Nephron progenitor cell (in vitro differentiated cells): ENCODE measurements around the gene GPS1.

Experiments used
- DNase-seq: peaks from one replicate; pipeline ENCODE4 v3.0.0; 2021
- H3K27ac Mint-ChIP-seq: 2 replicates; pipeline ENCODE4 v1.8.0; 2021; ENCODE audit warnings: mild to moderate bottlenecking, moderate library complexity, mixed read lengths
- H3K27me3 Mint-ChIP-seq: 2 replicates; pipeline ENCODE4 v1.8.0; 2021; ENCODE audit warnings: mild to moderate bottlenecking, low read depth, mixed read lengths; ENCODE audit not compliant: poor library complexity
- H3K36me3 Mint-ChIP-seq: 2 replicates; pipeline ENCODE4 v1.8.0; 2021; ENCODE audit warnings: low read depth, mixed read lengths
- H3K4me1 Mint-ChIP-seq: 2 replicates; pipeline ENCODE4 v1.8.0; 2021; ENCODE audit warnings: mixed read lengths
- H3K4me3 Mint-ChIP-seq: 2 replicates; pipeline ENCODE4 v1.8.0; 2021; ENCODE audit warnings: mild to moderate bottlenecking, moderate library complexity, mixed read lengths
- H3K9me3 Mint-ChIP-seq: 2 replicates; pipeline ENCODE4 v1.8.0; 2021; ENCODE audit warnings: mild to moderate bottlenecking, moderate library complexity, mixed read lengths
- CTCF ChIP-seq: fragments of 200-600 bp; sonication (generic); IDR thresholded peaks from 2 replicates; pipeline ENCODE4 v1.5.0; 2021; ENCODE audit warnings: antibody characterized with exemption

The GPS1 gene

GRCh38 chr17:82013341-82013740, 38.4 kb upstream of the GPS1 start:
- no peak for TF ChIP-seq CTCF
- no peaks in the 10 kb centered on the region for H3K36me3 Mint-ChIP-seq
- DNase-seq = no peak
- peaks cover 18% of the 10 kb centered on the region for H3K4me1 Mint-ChIP-seq
- H3K27me3 Mint-ChIP-seq = no peaks in the 10 kb centered on the region
- no peak overlapping the region for H3K4me3 Mint-ChIP-seq
- no peak overlapping the region for H3K27ac Mint-ChIP-seq
- no peaks in the 10 kb centered on the region for H3K9me3 Mint-ChIP-seq

GRCh38 chr17:82013772-82014321, 37.9 kb upstream of the GPS1 start:
- H3K4me3 Mint-ChIP-seq = no peak overlapping the region
- no peak for TF ChIP-seq CTCF
- no peaks in the 10 kb centered on the region for H3K9me3 Mint-ChIP-seq
- H3K36me3 Mint-ChIP-seq = no peaks in the 10 kb centered on the region
- DNase-seq = no peak
- H3K4me1 Mint-ChIP-seq = peaks cover 23% of the 10 kb centered on the region
- H3K27me3 Mint-ChIP-seq = no peaks in the 10 kb centered on the region
- no peak overlapping the region for H3K27ac Mint-ChIP-seq

- no peak overlapping the region for H3K27ac Mint-ChIP-seq
- no peaks in the 10 kb centered on the region for H3K27me3 Mint-ChIP-seq
- no peaks in the 10 kb centered on the region for H3K9me3 Mint-ChIP-seq
- DNase-seq = no peak
- no peak for TF ChIP-seq CTCF
- no peaks in the 10 kb centered on the region for H3K36me3 Mint-ChIP-seq
- H3K4me3 Mint-ChIP-seq = no peak overlapping the region
- peaks cover 26% of the 10 kb centered on the region for H3K4me1 Mint-ChIP-seq
Observed at GRCh38 chr17:82014432-82014831, 37.3 kb upstream of the GPS1 start.

GRCh38 chr17:82014971-82015310, 36.8 kb upstream of the GPS1 start:
- Mint-ChIP-seq H3K27me3 (no peaks in the 10 kb centered on the region), H3K27ac (no peak overlapping the region), H3K36me3 (no peaks in the 10 kb centered on the region), H3K9me3 (no peaks in the 10 kb centered on the region), H3K4me1 (peaks cover 26% of the 10 kb centered on the region), H3K4me3 (no peak overlapping the region)
- no peak for TF ChIP-seq CTCF
- DNase-seq = no peak

- Mint-ChIP-seq H3K4me1 (peaks cover 27% of the 10 kb centered on the region), H3K4me3 (no peak overlapping the region), H3K27ac (no peak overlapping the region), H3K27me3 (no peaks in the 10 kb centered on the region), H3K36me3 (no peaks in the 10 kb centered on the region), H3K9me3 (no peaks in the 10 kb centered on the region)
- DNase-seq = no peak
- no peak for TF ChIP-seq CTCF
Observed at GRCh38 chr17:82015311-82015971, 36.3 kb upstream of the GPS1 start.
